Suprapubic skin (tissue), 4 donors: ENCODE measurements around the gene GPR139. TPM values are rescaled to one million over a fixed set of nuclear protein-coding genes. Genes with fewer than 3 reads are reported as not detected.

Experiments used
- DNase-seq, 2 donors: peaks; one replicate each; pipeline ENCODE4 v3.0.0-alpha.2; 2019; ENCODE audit warnings: low spot score in 2 of 2
- H3K27ac ChIP-seq: fragments of 200-600 bp; sonication (generic); one replicate; pipeline ENCODE4 v1.5.1; 2019
- H3K27me3 ChIP-seq: fragments of 200-600 bp; sonication (generic); one replicate; pipeline ENCODE4 v1.5.1; 2019
- H3K36me3 ChIP-seq: fragments of 200-600 bp; sonication (generic); one replicate; pipeline ENCODE4 v1.5.1; 2019
- H3K4me1 ChIP-seq: fragments of 200-600 bp; sonication (generic); one replicate; pipeline ENCODE4 v1.5.1; 2019
- H3K4me3 ChIP-seq: fragments of 200-600 bp; sonication (generic); one replicate; pipeline ENCODE4 v1.5.1; 2019; ENCODE audit warnings: mild to moderate bottlenecking
- H3K9me3 ChIP-seq: fragments of 200-600 bp; sonication (generic); one replicate; pipeline ENCODE4 v1.5.1; 2019
- EP300 ChIP-seq: sonication (generic); formaldehyde crosslinking; IDR thresholded peaks from one replicate; pipeline ENCODE4 v1.6.1; 2017; ENCODE audit warnings: antibody characterized with exemption
- POLR2A ChIP-seq, 2 donors: fragments of 450-650 bp; IDR thresholded peaks; one replicate each; pipeline ENCODE4 v1.6.1; 2017; ENCODE audit warnings: antibody characterized with exemption in 2 of 2, mild to moderate bottlenecking in 2 of 2, moderate library complexity in 2 of 2
- POLR2AphosphoS5 ChIP-seq, 3 donors: sonication (generic); formaldehyde crosslinking; IDR thresholded peaks; one replicate each; pipeline ENCODE4 v1.6.1; 2017; ENCODE audit warnings: antibody characterized with exemption in 3 of 3
- WGBS: methylation state at CpG from one replicate; pipeline ENCODE4 v1.1.5; 2018; 5-methylcytosine and 5-hydroxymethylcytosine counted together
- total RNA-seq, 4 donors: library from RNA; depleted of rRNA; stranded (reverse); fragments of >200 nt; gene quantifications; one replicate each; pipeline ENCODE4 v1.1.0, GENCODE V29; 2016
- TF ChIP-seq, protein P1 (sequence below), 2 donors: fragments of 200-600 bp in 1 of 2; fragments of 450-650 bp in 1 of 2; sonication (generic) in 1 of 2; IDR thresholded peaks; one replicate each; pipeline ENCODE4 v1.5.1; 2016 to 2019; ENCODE audit warnings: antibody characterized with exemption in 2 of 2, mild to moderate bottlenecking in 1 of 2, moderate library complexity in 1 of 2

Gene GPR139
- total RNA-seq, 4 donors from 2014 or later: not detected

DNA sequence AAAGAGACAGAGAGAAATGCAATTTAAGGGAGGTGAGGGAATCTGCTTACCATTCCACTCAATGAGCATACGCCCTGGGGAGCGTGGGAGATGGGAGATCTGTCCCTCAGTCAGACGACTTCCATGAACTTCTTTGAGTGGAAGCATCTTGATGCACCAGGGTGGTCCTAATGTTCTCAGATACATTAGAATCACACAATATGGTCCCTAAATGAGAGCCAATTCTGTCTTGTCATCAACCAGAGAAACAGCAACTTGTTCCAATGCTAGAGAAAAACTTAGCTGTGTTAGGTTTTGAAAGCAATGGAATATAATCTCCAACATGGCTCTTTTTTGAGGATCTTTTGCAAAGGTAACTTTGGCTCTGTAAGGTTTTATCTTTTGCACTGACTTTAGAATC, 44.1 kb downstream of the GPR139 start:
- Histone ChIP-seq H3K4me3 (no peak overlapping the region), H3K9me3 (no peaks in the 10 kb centered on the region), H3K36me3 (no peaks in the 10 kb centered on the region), H3K27ac (no peak overlapping the region), H3K27me3 (no peaks in the 10 kb centered on the region), H3K4me1 (no peaks in the 10 kb centered on the region)
- 92% methylated on average over 3 of the region's 3 CpGs for WGBS
- DNase-seq: no peak
- TF ChIP-seq POLR2A (IDR thresholded peaks at IDR 0.05) (no peak), EP300 (no peak), POLR2AphosphoS5 (IDR thresholded peaks at IDR 0.05) (no peak)
- TF ChIP-seq, protein P1, sequence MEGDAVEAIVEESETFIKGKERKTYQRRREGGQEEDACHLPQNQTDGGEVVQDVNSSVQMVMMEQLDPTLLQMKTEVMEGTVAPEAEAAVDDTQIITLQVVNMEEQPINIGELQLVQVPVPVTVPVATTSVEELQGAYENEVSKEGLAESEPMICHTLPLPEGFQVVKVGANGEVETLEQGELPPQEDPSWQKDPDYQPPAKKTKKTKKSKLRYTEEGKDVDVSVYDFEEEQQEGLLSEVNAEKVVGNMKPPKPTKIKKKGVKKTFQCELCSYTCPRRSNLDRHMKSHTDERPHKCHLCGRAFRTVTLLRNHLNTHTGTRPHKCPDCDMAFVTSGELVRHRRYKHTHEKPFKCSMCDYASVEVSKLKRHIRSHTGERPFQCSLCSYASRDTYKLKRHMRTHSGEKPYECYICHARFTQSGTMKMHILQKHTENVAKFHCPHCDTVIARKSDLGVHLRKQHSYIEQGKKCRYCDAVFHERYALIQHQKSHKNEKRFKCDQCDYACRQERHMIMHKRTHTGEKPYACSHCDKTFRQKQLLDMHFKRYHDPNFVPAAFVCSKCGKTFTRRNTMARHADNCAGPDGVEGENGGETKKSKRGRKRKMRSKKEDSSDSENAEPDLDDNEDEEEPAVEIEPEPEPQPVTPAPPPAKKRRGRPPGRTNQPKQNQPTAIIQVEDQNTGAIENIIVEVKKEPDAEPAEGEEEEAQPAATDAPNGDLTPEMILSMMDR (IDR thresholded peaks at IDR 0.05): no peak

DNA sequence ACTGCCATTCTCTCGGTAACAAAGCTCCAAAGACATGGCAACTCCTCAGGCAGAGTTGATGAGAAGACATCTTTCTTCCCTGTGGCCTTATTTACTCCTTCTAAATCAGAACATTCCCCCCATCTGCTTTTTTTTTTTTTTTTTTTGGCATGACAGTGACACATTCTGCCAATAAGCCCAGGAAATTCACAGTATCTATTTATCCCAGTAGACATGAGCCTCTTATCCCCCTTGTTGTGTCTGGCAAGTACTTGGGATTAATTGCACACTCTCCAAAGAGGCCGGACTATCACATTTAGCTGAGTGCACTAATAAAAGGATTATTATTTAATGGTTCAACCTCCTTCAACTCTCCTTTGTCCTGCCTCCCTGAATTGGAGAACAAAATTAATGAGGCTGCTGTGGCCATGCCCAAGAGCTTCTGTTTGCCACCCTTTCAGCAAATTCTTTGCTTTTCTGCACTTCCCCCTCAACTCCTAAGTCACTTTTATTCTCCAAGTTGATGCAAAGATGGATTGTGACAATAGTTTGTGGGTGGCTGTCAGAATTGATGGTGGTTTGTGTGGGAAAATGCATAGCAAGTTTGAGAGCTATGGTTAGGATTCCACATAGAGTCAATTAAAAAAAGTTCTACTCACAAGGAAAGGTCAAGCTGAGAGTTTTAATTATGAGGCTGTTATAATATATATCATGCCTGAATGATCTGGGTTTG, 47.2 kb downstream of the GPR139 start:
- WGBS: 83% methylated on average over 2 of the region's 2 CpGs
- no peaks in the 10 kb centered on the region for H3K36me3 ChIP-seq
- no peaks in the 10 kb centered on the region for H3K9me3 ChIP-seq
- DNase-seq: no peak
- no peak overlapping the region for H3K27ac ChIP-seq
- TF ChIP-seq, protein P1 (IDR thresholded peaks at IDR 0.05): no peak
- TF ChIP-seq POLR2A (IDR thresholded peaks at IDR 0.05) (no peak), EP300 (no peak), POLR2AphosphoS5 (IDR thresholded peaks at IDR 0.05) (no peak)
- H3K4me1 ChIP-seq: no peaks in the 10 kb centered on the region
- no peaks in the 10 kb centered on the region for H3K27me3 ChIP-seq
- H3K4me3 ChIP-seq: no peak overlapping the region

GRCh38 chr16:20023190-20023589, 50.5 kb downstream of the GPR139 start:
- no peak for DNase-seq
- no peak overlapping the region for H3K4me3 ChIP-seq
- WGBS: 8% methylated on average over 1 of the region's 1 CpG
- no peaks in the 10 kb centered on the region for H3K27me3 ChIP-seq
- H3K4me1 ChIP-seq: no peaks in the 10 kb centered on the region
- no peak overlapping the region for H3K27ac ChIP-seq
- no peaks in the 10 kb centered on the region for H3K9me3 ChIP-seq
- H3K36me3 ChIP-seq: no peaks in the 10 kb centered on the region
- TF ChIP-seq POLR2A (IDR thresholded peaks at IDR 0.05): no peak
- TF ChIP-seq POLR2AphosphoS5 (IDR thresholded peaks at IDR 0.05): no peak
- TF ChIP-seq EP300: no peak
- TF ChIP-seq, protein P1 (IDR thresholded peaks at IDR 0.05): no peak

- Histone ChIP-seq H3K4me1 (no peaks in the 10 kb centered on the region), H3K4me3 (no peak overlapping the region), H3K27me3 (no peaks in the 10 kb centered on the region), H3K9me3 (no peaks in the 10 kb centered on the region), H3K27ac (no peak overlapping the region), H3K36me3 (no peaks in the 10 kb centered on the region)
- TF ChIP-seq, protein P1 (IDR thresholded peaks at IDR 0.05): no peak
- TF ChIP-seq POLR2A (IDR thresholded peaks at IDR 0.05): no peak
- no peak for TF ChIP-seq POLR2AphosphoS5 (IDR thresholded peaks at IDR 0.05)
- no peak for TF ChIP-seq EP300
- no peak for DNase-seq
- 85% methylated on average over 2 of the region's 2 CpGs for WGBS
Measured at GRCh38 chr16:20020976-20021375, 52.7 kb downstream of the GPR139 start.

- Histone ChIP-seq H3K9me3 (no peaks in the 10 kb centered on the region), H3K4me3 (no peak overlapping the region), H3K4me1 (no peaks in the 10 kb centered on the region), H3K27ac (no peak overlapping the region), H3K27me3 (peaks cover 3% of the 10 kb centered on the region), H3K36me3 (no peaks in the 10 kb centered on the region)
- 50% methylated on average over 1 of the region's 1 CpG for WGBS
- DNase-seq: no peak
- no peak for TF ChIP-seq EP300
Measured at GRCh38 chr16:20020083-20020482, 53.6 kb downstream of the GPR139 start.

- TF ChIP-seq EP300: no peak
- no peak for TF ChIP-seq POLR2A (IDR thresholded peaks at IDR 0.05)
- TF ChIP-seq, protein P1 (IDR thresholded peaks at IDR 0.05): no peak
- no peak for TF ChIP-seq POLR2AphosphoS5 (IDR thresholded peaks at IDR 0.05)
- no peak overlapping the region for H3K4me3 ChIP-seq
- 46% methylated on average over 7 of the region's 7 CpGs for WGBS
- H3K27me3 ChIP-seq: peaks cover 11% of the 10 kb centered on the region
- DNase-seq: no peak
- H3K27ac ChIP-seq: no peak overlapping the region
- no peaks in the 10 kb centered on the region for H3K36me3 ChIP-seq
- no peaks in the 10 kb centered on the region for H3K4me1 ChIP-seq
- no peaks in the 10 kb centered on the region for H3K9me3 ChIP-seq
Measured at GRCh38 chr16:20016234-20016633, 57.5 kb downstream of the GPR139 start.
